GM21528 (cell line): ENCODE results near the gene CGN.
"Not testable (repeated sequence)": the region's sequence is repeated elsewhere in the genome, so short reads cannot be mapped to it uniquely, and the experiment has no call there.

Experiments used
- ATAC-seq: cut with Tn5 transposase; IDR thresholded peaks from one replicate; pipeline ENCODE4 v1.9.1; 2021; ENCODE audit warnings: mild to moderate bottlenecking, moderate library complexity; ENCODE audit not compliant: unreplicated experiment, low FRiP score

The CGN gene

GRCh38 chr1:151522427-151522826 lies 11.2 kb downstream of the CGN start:
- not testable (repeated sequence) for ATAC-seq

- ATAC-seq = no peak
These were observed 12.1 kb downstream of the CGN start for GRCh38 chr1:151523326-151523725.

GRCh38 chr1:151524736-151525135 lies 13.5 kb downstream of the CGN start:
- no peak for ATAC-seq

GRCh38 chr1:151526735-151527525 lies 15.7 kb downstream of the CGN start:
- ATAC-seq = no peak

- no peak for ATAC-seq
These were observed 18.1 kb downstream of the CGN start for GRCh38 chr1:151529211-151529702.

- no peak for ATAC-seq
These were observed 18.6 kb downstream of the CGN start for GRCh38 chr1:151529781-151530180.

- no peak for ATAC-seq
These were observed 19.3 kb downstream of the CGN start for GRCh38 chr1:151530461-151530860.

GRCh38 chr1:151533870-151534269 lies 22.7 kb downstream of the CGN start:
- no peak for ATAC-seq

GRCh38 chr1:151534662-151535278 lies 23.6 kb downstream of the CGN start:
- ATAC-seq = no peak

- no peak for ATAC-seq
These were observed 24.4 kb downstream of the CGN start for GRCh38 chr1:151535326-151536271.

GRCh38 chr1:151536499-151536898 lies 25.3 kb downstream of the CGN start:
- ATAC-seq = no peak

GRCh38 chr1:151537112-151537511 lies 25.9 kb downstream of the CGN start:
- ATAC-seq = no peak

- ATAC-seq = peak; percentile 35
These were observed 28.3 kb downstream of the CGN start for GRCh38 chr1:151539321-151540020.

GRCh38 chr1:151540021-151540981 lies 29.1 kb downstream of the CGN start, which contains the start of gene TUFT1:
Gene TUFT1, plus strand, starts transcription at chr1:151540309. Its CDS starts 58 bp downstream, at chr1:151540367.
- ATAC-seq = peak; percentile 94

GRCh38 chr1:151540982-151541377 lies 29.8 kb downstream of the CGN start:
- ATAC-seq = no peak

- ATAC-seq = no peak
These were observed 30.6 kb downstream of the CGN start for GRCh38 chr1:151541752-151542151.

- no peak for ATAC-seq
These were observed 31.5 kb downstream of the CGN start for GRCh38 chr1:151542710-151543129.

- no peak for ATAC-seq
These were observed 34.4 kb downstream of the CGN start for GRCh38 chr1:151545542-151545941.
